Stimulated activated CD8-positive, alpha-beta memory T cell treated with anti-CD3 and anti-CD28 coated beads, Interleukin-15, amount 100 ng/mL, for 48 hours (primary cell): Measurements from ENCODE around the gene BRIP1.

Source experiments
- DNase-seq, 2 donors: peaks; one replicate each; pipeline ENCODE4 v3.0.0-alpha.2; 2020; ENCODE audit warnings: low read depth in 2 of 2

Gene BRIP1

DNA sequence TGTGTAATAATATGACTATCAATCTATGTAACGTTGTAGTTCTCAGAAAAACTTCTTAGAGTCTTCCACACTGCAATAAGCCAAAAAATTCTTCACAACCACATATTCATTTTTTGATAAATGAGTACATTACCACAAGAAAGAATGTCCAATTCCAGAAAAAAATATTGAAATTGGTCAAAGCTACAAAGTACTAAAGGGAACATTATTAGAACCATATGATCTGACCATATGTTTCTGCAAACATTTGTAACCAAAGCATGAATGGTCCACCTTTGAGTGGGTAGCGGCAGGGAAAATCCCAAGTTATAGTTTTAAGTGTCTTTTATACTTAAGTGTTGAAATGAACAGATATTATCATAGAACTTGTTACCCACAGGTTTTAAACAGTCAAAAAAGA lies 200.6 kb downstream of the BRIP1 start:
- DNase-seq, result no peak

GRCh38 chr17:61662186-61662585 lies 201.1 kb downstream of the BRIP1 start:
- DNase-seq, result no peak

DNA sequence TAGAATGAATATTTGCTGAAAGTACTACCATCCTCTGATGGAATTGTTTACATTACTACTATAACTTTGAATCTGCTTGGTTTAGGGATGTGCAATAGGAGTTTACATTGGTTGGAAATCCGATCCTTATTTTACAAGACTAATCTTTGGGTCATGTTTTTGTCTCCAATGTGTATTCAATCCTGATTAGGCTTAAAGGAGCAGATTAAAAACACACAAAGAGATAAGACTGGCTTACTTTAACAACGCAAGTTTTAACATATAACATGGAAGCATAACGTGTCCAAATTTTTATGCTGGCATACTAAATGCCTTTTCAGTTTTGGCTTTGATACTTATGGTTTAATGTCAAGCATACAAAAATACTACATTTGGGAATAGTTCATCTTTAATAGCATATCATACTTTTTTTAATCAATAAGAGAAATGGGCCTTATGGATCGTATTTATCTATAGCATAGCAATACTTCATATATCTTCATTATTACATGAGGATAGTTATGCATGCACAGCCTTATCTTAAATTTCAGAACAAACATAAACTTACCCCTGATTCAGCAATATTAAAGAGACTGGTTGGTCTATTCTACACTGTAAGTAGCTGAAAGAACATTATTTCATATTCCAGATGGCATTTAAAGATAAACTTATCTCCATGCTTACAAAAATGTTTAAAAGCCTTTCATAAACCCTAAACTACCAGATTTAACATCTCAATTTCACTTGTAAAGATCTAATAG lies 202.4 kb downstream of the BRIP1 start:
- no peak for DNase-seq

GRCh38 chr17:61659437-61659836 lies 203.9 kb downstream of the BRIP1 start:
- no peak for DNase-seq

DNA sequence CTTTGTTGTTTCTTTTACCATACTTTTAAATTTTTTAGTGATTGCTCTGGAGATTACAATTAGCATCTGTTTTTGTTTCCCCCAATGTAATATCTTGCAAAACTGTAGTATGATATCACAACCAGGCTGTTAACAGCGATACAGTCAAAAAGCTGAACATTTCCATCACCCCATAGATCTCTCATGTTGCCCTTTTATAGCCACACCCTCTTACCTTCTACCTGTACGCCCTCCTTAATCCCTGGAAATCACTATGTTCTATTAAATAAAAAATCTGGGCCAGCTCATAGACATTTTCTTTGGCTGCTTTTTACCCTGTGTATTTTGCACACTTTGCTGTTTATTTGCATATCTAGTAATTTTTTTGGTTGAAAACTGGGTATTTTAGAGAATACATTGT lies 205.1 kb downstream of the BRIP1 start:
- DNase-seq, result no peak

GRCh38 chr17:61657338-61657737 lies 206.0 kb downstream of the BRIP1 start:
- no peak for DNase-seq

DNA sequence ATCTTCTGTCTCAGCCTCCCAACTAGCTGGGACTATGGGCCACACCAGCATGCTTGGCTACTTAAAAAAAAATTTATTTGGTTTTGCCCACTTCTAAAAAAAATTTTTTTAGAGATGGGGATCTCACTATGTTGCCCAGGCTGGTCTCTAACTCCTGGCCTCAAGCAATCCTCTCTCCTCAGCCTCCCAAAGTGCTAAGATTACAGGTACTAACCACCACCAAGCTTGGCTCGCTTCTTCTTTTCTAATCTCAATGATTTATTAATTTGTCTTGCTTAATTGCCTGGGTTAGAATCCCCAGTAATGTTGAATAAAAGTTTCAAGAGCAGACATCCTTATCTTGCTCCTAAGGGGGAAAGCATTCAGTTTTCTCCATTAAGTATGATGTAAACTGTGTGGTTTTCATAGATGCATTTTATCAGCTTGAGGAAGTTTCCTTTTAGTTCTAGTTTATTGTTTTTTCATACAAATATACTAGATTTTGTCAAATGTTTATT lies 206.6 kb downstream of the BRIP1 start:
- no peak for DNase-seq

DNA sequence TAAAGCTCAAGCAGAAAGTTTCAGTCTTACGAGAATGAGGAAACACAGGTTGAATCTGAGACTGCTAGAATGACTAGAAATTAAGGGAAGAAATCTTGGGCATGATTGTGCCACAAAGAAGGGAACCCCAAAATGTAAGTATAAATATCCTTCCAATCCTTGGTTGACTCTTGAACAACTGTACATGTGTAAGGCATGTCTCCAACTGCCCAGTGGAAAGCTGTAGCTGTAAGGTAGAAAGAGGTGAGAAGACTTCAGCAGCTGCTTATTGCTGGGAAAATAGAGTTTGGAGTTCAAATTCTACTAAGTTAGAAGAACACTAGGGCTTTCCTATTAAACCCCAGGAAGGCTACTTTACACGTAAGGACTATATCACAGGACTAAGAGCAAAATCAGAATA lies 212.6 kb downstream of the BRIP1 start:
- no peak for DNase-seq

DNA sequence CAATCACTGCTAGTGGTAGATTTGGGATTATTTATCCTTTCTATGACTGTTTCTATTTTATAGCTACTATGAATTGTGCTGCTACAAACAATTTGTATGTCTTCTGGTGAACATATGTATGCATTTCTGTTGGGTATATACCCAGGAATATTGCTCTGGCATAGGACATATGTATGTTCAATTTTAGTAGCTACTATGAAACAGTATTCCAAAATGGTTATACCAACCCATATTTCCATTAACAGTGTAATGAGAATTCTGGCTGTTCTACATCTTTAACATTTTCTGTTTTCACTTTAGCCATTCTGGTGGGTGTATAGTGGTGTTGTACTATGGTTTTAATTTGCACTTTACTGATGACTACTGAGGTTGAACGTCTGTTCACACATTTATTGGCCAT lies 214.7 kb downstream of the BRIP1 start:
- DNase-seq, result no peak

- no peak for DNase-seq
Observed at GRCh38 chr17:61647047-61647446, 216.3 kb downstream of the BRIP1 start.

DNA sequence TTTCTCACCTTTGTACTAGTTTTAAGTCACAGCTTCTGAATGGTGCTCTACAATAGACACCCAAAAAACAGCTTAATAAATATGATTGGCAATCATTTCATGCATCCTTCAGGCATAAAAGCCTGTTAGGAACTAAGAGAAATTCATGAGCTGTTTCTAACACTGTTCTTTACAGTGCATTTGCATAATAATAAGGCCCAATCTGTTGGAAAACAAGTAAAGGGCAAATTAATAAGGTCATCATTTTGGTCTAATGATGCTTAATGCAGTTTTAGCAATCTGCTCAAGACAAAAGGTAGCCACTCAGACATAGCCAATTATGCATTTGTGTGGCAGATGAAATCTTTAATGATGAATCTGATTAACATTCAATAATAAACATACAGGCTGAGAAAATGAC lies 216.8 kb downstream of the BRIP1 start:
- DNase-seq, result no peak

- no peak for DNase-seq
Observed at GRCh38 chr17:61645920-61646319, 217.4 kb downstream of the BRIP1 start.

- no peak for DNase-seq
Observed at GRCh38 chr17:61644800-61645774, 218.2 kb downstream of the BRIP1 start.

DNA sequence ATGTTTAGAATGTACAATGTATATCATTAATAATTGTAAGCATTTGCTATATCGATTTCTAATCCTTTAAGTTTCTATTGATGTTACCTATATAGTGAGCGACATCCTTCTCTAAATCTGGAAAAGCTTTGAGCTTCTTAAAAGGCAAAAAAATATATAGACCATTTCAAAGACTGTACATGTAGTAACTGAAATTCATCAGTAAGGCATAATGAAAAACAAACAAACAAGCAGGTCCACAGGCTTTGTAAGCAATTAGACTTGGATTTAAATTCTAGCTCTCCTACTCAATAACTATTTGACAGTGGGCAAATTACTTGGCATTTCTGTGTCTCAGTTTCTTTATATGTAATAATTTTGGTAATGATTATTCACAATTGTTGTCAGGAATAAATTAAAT lies 220.6 kb downstream of the BRIP1 start:
- no peak for DNase-seq

- no peak for DNase-seq
Observed at GRCh38 chr17:61641715-61642114, 221.6 kb downstream of the BRIP1 start.

GRCh38 chr17:61641084-61641483 lies 222.2 kb downstream of the BRIP1 start:
- DNase-seq, result no peak

DNA sequence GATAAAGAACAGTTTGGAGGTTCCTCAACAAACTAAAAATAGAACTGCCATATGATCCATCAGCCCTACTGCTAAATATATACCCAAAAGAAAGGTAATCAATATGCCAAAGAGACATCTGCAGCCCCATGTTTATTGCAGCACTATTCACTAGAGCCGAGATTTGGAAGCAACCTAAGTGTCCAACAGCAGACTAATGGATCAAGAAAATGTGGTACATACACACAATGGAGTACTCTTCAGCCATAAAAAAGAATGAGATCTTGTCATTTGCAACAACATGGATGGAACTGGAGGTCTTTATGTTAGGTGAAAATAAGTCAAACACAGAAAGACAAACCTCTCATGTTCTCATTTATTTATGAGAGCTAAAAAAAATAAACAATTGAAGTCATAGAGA lies 223.5 kb downstream of the BRIP1 start:
- no peak for DNase-seq

DNA sequence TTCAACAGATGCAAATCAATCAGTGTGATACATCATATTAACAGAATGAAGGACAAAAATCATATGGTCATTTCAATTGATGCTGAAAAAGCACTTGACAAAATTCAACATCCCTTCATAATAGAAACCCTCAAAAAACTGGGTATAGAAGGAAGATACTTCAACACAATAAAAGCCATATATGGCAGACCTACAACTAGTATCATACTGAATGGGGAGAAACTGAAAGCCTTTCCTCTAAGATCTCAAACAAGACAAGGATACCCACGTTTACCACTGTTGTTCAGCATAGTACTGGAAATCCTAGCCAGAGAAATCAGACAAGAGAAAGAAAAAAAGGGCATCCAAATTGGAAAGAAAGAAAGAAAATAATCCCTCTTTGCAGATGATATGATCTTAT lies 225.2 kb downstream of the BRIP1 start:
- DNase-seq, result no peak

GRCh38 chr17:61635913-61636432 lies 227.4 kb downstream of the BRIP1 start:
- DNase-seq, result peak in 1 of 2 donors; percentile 8

- DNase-seq, result no peak
Observed at GRCh38 chr17:61634942-61635538, 228.3 kb downstream of the BRIP1 start.

DNA sequence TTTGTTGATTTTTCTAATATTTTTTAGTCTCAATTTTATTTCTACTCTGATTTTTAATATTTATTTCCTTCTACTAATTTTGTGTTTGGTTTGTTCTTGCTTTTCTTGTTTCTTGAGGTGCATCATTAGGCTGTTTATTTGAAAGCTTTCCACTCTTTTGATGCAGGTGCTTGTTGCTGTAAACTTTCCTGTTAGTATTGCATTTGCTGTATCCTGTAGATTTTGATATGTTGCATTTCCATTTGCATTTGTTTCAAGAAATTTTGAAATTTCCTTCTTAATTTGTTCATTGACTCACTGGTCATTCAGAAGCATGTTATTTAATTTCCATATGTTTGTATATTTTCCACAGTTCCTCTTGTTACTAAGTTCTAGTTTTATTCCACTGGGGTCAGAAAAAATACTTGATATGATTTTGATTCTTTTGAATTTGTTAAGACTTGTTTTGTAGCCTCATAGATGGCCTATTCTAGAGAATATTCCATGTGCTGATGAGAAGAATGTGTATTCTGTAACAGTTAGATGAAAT lies 229.3 kb downstream of the BRIP1 start:
- no peak for DNase-seq

DNA sequence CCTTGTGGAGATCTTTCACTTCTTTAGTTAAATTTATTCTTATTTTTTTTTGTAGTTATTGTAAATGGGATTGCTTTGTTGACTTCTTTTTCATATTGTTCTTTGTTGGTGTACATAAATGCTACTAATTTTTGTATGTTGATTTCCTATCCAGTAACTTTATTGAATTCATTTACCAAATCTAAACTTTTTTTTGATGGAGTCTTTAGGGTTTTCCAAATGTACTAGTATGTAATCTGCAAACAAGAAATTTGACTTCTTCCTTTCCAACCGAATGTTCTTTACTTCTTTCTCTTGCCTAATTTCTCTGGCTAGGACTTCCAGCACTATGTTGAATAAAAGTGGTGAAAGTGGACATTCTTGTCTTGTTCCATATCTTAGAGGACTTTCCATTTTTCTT lies 230.5 kb downstream of the BRIP1 start:
- no peak for DNase-seq
